ENCODE measurements around the gene ATP8B3.

DNA sequence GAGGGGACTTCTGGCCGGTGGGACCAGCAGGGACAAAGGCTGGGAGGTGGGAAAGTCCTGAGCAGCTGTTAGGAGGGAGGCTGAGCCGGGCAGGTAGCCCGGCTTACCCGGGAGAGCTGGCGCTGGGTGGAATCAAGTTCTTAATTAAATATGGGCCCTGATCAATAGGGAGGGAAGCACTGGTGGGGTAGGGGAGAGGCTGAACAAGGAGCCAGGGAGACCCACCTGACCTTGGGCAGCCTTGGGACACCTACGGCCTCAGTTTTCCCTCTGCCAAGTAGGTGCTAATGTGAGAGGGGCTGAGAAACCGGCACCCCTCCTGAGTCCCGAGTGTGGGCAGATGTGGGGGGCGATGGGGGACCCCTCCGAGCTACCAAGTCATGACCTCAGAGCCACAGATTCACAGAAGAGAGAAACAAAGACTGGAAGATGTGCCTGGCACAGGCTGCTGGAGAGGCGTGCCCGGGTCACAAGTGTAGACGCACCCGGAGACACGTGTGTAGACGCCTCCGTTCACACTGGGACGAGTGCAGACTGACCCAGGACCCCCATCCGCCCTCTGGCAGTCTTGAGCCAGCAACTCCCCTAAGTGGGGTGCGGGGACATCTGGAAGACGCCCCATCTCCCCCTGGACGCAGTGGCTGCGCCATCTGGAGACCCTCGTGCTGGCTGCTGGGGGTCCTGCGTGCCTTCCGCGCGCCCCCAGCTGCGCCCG is 50.4 kb downstream of the ATP8B3 start:
- TF ChIP-seq, protein P1, sequence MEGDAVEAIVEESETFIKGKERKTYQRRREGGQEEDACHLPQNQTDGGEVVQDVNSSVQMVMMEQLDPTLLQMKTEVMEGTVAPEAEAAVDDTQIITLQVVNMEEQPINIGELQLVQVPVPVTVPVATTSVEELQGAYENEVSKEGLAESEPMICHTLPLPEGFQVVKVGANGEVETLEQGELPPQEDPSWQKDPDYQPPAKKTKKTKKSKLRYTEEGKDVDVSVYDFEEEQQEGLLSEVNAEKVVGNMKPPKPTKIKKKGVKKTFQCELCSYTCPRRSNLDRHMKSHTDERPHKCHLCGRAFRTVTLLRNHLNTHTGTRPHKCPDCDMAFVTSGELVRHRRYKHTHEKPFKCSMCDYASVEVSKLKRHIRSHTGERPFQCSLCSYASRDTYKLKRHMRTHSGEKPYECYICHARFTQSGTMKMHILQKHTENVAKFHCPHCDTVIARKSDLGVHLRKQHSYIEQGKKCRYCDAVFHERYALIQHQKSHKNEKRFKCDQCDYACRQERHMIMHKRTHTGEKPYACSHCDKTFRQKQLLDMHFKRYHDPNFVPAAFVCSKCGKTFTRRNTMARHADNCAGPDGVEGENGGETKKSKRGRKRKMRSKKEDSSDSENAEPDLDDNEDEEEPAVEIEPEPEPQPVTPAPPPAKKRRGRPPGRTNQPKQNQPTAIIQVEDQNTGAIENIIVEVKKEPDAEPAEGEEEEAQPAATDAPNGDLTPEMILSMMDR (IDR thresholded peaks at IDR 0.05 in 4 of 5, conservative IDR thresholded peaks at IDR 0.05 in 1 of 5), result no peak
- TF ChIP-seq POLR2A (IDR thresholded peaks at IDR 0.05), result no peak
